Neutrophil (primary cell): ENCODE results near the gene BNC1.

Experiments
- H3K27ac ChIP-seq: fragments of 200-600 bp; sonication (generic); 2 replicates; pipeline ENCODE4 v1.5.1; 2016; ENCODE audit warnings: mild to moderate bottlenecking, moderate library complexity
- H3K27me3 ChIP-seq: fragments of 200-600 bp; sonication (generic); 2 replicates; pipeline ENCODE4 v1.6.0; 2016; ENCODE audit warnings: mild to moderate bottlenecking
- H3K36me3 ChIP-seq: fragments of 200-600 bp; sonication (generic); 2 replicates; pipeline ENCODE4 v1.5.1; 2017
- H3K4me1 ChIP-seq, 2 experiments: fragments of 200-600 bp in 1 of 2; sonication (generic) in 1 of 2; 1 replicate in 1 of 2; 2 replicates in 1 of 2; pipeline versions ENCODE4 v1.5.1 to v1.6.1; 2013 to 2016; ENCODE audit warnings: low read depth in 1 of 2, low read length in 1 of 2, mild to moderate bottlenecking in 1 of 2, moderate library complexity in 1 of 2; ENCODE audit not compliant: control insufficient read depth in 1 of 2, insufficient read depth in 1 of 2
- H3K4me3 ChIP-seq, 2 experiments: fragments of 200-600 bp in 1 of 2; sonication (generic) in 1 of 2; 1 replicate in 1 of 2; 2 replicates in 1 of 2; pipeline ENCODE4 v1.5.1; 2013 to 2016; ENCODE audit warnings: low read depth in 1 of 2, low read length in 1 of 2, mild to moderate bottlenecking in 1 of 2, moderate library complexity in 1 of 2
- H3K9me3 ChIP-seq: fragments of 200-600 bp; sonication (generic); 2 replicates; pipeline ENCODE4 v1.5.1; 2016
- TF ChIP-seq, protein P1 (sequence below): fragments of 200-600 bp; sonication (generic); IDR thresholded peaks from 2 replicates; pipeline ENCODE4 v1.5.1; 2016; ENCODE audit warnings: antibody characterized with exemption

Gene BNC1

DNA sequence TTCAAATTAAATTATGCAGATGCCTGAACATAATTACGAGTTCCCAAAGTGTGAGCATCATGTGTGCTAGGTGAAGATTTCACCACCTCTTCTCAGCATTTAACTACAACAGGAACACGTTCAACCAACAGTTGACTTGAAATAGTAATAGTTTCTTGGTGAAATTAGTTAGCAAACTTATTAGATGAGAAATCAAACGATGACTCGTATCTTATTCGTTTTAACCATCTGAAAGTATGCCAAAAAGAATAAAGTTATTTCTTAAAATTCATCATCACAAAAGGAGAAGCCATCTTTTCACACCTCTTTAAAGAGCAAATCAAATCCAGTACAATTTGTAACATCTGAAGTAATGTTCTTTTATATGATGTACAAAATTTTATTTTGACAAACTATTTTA lies 2.3 kb downstream of the BNC1 start:
- Histone ChIP-seq H3K4me3 (no peak overlapping the region), H3K27me3 (peaks cover 99% of the 10 kb centered on the region)
- TF ChIP-seq, protein P1, sequence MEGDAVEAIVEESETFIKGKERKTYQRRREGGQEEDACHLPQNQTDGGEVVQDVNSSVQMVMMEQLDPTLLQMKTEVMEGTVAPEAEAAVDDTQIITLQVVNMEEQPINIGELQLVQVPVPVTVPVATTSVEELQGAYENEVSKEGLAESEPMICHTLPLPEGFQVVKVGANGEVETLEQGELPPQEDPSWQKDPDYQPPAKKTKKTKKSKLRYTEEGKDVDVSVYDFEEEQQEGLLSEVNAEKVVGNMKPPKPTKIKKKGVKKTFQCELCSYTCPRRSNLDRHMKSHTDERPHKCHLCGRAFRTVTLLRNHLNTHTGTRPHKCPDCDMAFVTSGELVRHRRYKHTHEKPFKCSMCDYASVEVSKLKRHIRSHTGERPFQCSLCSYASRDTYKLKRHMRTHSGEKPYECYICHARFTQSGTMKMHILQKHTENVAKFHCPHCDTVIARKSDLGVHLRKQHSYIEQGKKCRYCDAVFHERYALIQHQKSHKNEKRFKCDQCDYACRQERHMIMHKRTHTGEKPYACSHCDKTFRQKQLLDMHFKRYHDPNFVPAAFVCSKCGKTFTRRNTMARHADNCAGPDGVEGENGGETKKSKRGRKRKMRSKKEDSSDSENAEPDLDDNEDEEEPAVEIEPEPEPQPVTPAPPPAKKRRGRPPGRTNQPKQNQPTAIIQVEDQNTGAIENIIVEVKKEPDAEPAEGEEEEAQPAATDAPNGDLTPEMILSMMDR, result no peak

DNA sequence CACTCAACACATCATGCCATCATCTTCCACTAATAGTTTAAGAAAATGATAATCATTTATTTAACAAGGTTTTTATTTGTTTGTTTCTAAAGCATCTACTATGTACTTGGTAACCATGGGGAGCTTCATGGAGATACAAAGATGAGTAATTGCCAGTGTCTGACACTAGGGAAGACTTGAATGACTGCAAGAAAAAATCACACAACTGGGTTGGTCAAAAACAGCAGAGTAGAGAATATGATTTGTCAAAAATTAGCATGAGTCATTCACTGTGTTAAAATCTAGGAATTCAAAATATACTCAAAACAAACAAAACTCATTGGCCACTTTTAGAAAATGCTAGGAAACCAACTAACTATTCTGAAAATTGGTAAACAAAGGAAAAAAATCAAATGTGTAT lies 6.3 kb downstream of the BNC1 start:
- no peaks in the 10 kb centered on the region for H3K9me3 ChIP-seq
- no peak overlapping the region for H3K27ac ChIP-seq
- no peaks in the 10 kb centered on the region for H3K4me1 ChIP-seq
- H3K4me3 ChIP-seq, result no peak overlapping the region
- H3K27me3 ChIP-seq, result peaks cover 90% of the 10 kb centered on the region
- TF ChIP-seq, protein P1, result no peak
- H3K36me3 ChIP-seq, result no peaks in the 10 kb centered on the region

More for the DNA sequence above, 2.3 kb downstream of the BNC1 start:
- Histone ChIP-seq H3K27ac (no peak overlapping the region), H3K4me1 (no peaks in the 10 kb centered on the region), H3K36me3 (no peaks in the 10 kb centered on the region), H3K9me3 (no peaks in the 10 kb centered on the region)

DNA sequence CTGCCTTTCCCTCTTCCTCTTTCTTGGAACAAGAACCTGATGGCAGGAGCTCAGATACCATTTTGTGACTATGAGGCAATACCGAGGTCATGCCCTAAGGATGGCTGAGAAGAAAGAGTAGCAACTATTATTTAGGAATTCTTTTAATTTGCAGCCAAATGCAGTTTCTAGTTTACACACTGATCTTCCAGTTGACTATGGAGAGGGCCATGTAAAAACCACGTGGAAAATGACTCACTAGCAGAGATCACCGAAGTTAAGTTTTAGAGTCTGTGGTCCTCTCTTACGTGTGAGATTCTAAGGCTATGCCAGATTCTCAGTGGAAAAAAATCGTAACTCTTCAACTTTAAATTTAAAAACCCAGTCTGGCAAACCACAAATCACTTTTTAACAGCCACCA lies 7.8 kb downstream of the BNC1 start:
- H3K9me3 ChIP-seq, result no peaks in the 10 kb centered on the region
- H3K27me3 ChIP-seq, result peaks cover 74% of the 10 kb centered on the region
- no peaks in the 10 kb centered on the region for H3K36me3 ChIP-seq
- H3K4me3 ChIP-seq, result no peak overlapping the region
- no peaks in the 10 kb centered on the region for H3K4me1 ChIP-seq
- no peak overlapping the region for H3K27ac ChIP-seq
- TF ChIP-seq, protein P1, result no peak

DNA sequence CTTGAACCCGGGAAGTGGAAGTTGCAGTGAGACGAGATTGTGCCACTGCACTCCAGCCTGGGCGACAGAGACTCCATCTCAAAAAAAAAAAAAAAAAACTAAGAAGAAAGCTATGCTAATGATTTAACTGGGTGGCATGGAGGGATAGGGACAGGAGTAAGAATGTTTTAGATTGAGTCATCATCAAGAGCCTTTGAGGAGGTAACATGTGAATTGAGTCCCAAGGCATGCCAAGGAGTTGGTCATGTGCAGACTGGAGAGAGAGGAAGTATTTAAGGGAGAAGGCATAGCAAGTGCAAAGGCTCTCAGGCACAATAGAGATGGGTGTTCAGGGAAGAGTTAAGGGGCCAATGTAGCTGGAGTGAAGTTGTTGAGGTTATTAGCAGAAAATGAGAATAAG lies 9.1 kb downstream of the BNC1 start:
- Histone ChIP-seq H3K36me3 (no peaks in the 10 kb centered on the region), H3K4me1 (no peaks in the 10 kb centered on the region), H3K4me3 (no peak overlapping the region), H3K27me3 (peaks cover 72% of the 10 kb centered on the region), H3K9me3 (no peaks in the 10 kb centered on the region), H3K27ac (no peak overlapping the region)
- TF ChIP-seq, protein P1, result no peak

DNA sequence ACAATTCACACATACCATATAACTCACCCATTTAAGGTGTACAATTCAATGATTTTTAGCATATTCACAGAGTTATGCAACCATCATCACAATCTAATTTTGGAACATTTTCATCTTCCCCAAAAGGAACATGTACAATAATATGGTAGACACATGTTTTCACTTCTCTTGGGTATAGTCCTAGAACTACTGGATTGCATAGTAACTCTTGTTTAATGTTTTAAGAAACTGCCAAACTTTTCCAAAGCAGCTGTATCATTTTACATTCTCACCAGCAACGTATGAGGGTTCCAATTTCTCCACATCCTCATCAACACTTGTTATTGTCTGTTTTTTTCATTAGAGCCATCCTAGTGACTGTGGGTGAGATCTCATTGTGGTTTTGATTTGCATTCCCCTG lies 14.3 kb downstream of the BNC1 start:
- no peaks in the 10 kb centered on the region for H3K36me3 ChIP-seq

More for the DNA sequence above, 14.3 kb downstream of the BNC1 start:
- H3K4me1 ChIP-seq, result no peaks in the 10 kb centered on the region
- no peak overlapping the region for H3K27ac ChIP-seq
- H3K27me3 ChIP-seq, result peaks cover 72% of the 10 kb centered on the region
- H3K9me3 ChIP-seq, result no peaks in the 10 kb centered on the region
- no peak overlapping the region for H3K4me3 ChIP-seq
- TF ChIP-seq, protein P1, result no peak
